ENCODE data around the gene VEPH1. TPM values are rescaled to one million over a fixed set of nuclear protein-coding genes. Genes with fewer than 3 reads are reported as not detected.

The VEPH1 gene
- polyA plus RNA-seq, 2 of the 4 experiments (the other 2 are of a cell fraction) = 0.04 to 0.16 TPM

GRCh38 chr3:157374933-157375332, 128.3 kb downstream of the VEPH1 start (continued):
- TF ChIP-seq CEBPB (IDR thresholded peaks at IDR 0.05) (no peak), NPAS2 (CRISPR knock-in tag; IDR thresholded peaks at IDR 0.05; ENCODE audit: borderline replicate concordance) (no peak)

GRCh38 chr3:157373783-157374182, 129.4 kb downstream of the VEPH1 start:
- ATAC-seq (no peak), DNase-seq (ENCODE audit: low read depth in 1 of 2, low spot score in 1 of 2) (no peak), FAIRE-seq (no peak)
- Histone ChIP-seq H3K4me2 (no peak overlapping the region), H3K27ac (no peak overlapping the region), H3K4me1 (peaks cover 22% of the 10 kb centered on the region), H3K4me3 (no peak overlapping the region), H3K9me3 (no peaks in the 10 kb centered on the region)
- ChIA-PET CTCF (interaction anchor here (0.7 to 2.1 kb wide), 5 partner anchors 9 to 172 kb away, joined by 3 to 8 read pairs (median 4); no protein-coding TSS in a partner anchor), POLR2A (no interaction called here)
- no peak for TF ChIP-seq CBX8 (IDR thresholded peaks at IDR 0.05)
- TF ChIP-seq HOXB13 (CRISPR knock-in tag; IDR thresholded peaks at IDR 0.05; ENCODE audit: low read depth) = no peak
- no peak for TF ChIP-seq HOXA7 (CRISPR knock-in tag; IDR thresholded peaks at IDR 0.05)
- TF ChIP-seq KDM5A (IDR thresholded peaks at IDR 0.05) = no peak
- TF ChIP-seq ZC3H11A (IDR thresholded peaks at IDR 0.05) = no peak
- TF ChIP-seq ZFP36 (IDR thresholded peaks at IDR 0.05; ENCODE audit: borderline replicate concordance, partially characterized antibody) = no peak
- TF ChIP-seq POLR2A (IDR thresholded peaks at IDR 0.05; ENCODE audit: low read length) = no peak
- TF ChIP-seq BHLHE40 (IDR thresholded peaks at IDR 0.05; ENCODE audit: low read depth, low read length) = no peak
- no peak for TF ChIP-seq KDM1A (IDR thresholded peaks at IDR 0.05; ENCODE audit: low read depth)
- TF ChIP-seq HEYL (CRISPR knock-in tag; IDR thresholded peaks at IDR 0.05) = no peak
- no peak for TF ChIP-seq MYC (IDR thresholded peaks at IDR 0.05; ENCODE audit: borderline replicate concordance, low read length)
- WGBS (ENCODE audit: missing lambda C conversion rate) = 66% methylated on average over 6 of the region's 6 CpGs

GRCh38 chr3:157370867-157371266, 132.3 kb downstream of the VEPH1 start:
- ChIA-PET POLR2A (no interaction called here), CTCF (no interaction called here)
- Histone ChIP-seq H3K4me1 (peaks cover 22% of the 10 kb centered on the region), H3K27ac (peak overlapping the region in 1 of 2 experiments; percentile 23; a peak in 1 of 6 replicates), H3K9me3 (no peaks in the 10 kb centered on the region), H3K4me3 (no peak overlapping the region), H3K4me2 (no peak overlapping the region; the same call in 2 of the 3 replicates)
- ATAC-seq (no peak), DNase-seq (ENCODE audit: low read depth in 1 of 2, low spot score in 1 of 2) (no peak), FAIRE-seq (no peak)
- WGBS (ENCODE audit: missing lambda C conversion rate) = 62% methylated on average over 2 of the region's 2 CpGs
- TF ChIP-seq JUNB (IDR thresholded peaks at IDR 0.05) (no peak), GATA3 (IDR thresholded peaks at IDR 0.05; ENCODE audit: borderline replicate concordance) (no peak), BCL3 (IDR thresholded peaks at IDR 0.05) (no peak), JUN (IDR thresholded peaks at IDR 0.05) (no peak), USF2 (IDR thresholded peaks at IDR 0.05) (no peak), ESRRA (IDR thresholded peaks at IDR 0.05; ENCODE audit: borderline replicate concordance, low read length) (no peak), FOSB (CRISPR knock-in tag; IDR thresholded peaks at IDR 0.05) (no peak), ZNF302 (CRISPR knock-in tag; IDR thresholded peaks at IDR 0.05) (no peak), CBX2 (IDR thresholded peaks at IDR 0.05; ENCODE audit: borderline replicate concordance, low read depth) (no peak), ZFP36 (IDR thresholded peaks at IDR 0.05; ENCODE audit: borderline replicate concordance, partially characterized antibody) (no peak), SREBF2 (IDR thresholded peaks at IDR 0.05) (no peak), HOXB13 (CRISPR knock-in tag; IDR thresholded peaks at IDR 0.05; ENCODE audit: low read depth) (no peak), RNF2 (IDR thresholded peaks at IDR 0.05; ENCODE audit: borderline replicate concordance, low read depth) (no peak)

Measured in A549 (cell line).